ENCODE measurements around the gene PLEKHM3. TPM values are rescaled to one million over a fixed set of nuclear protein-coding genes. Genes with fewer than 3 reads are reported as not detected.
A peak's percentile ranks its signal among the peaks of the same experiment; 100 is the strongest.

Gene PLEKHM3
- total RNA-seq, 8 experiments from 2014 or later = 8.6 to 20.5 (median 12.5) TPM

GRCh38 chr2:208006337-208006736, 19.0 kb downstream of the PLEKHM3 start:
- no peak overlapping the region for H3K27ac ChIP-seq
- WGBS, 10 experiments = 10 to 75% (median 61%) methylated on average over 2 to 3 of the region's 3 CpGs; no CpG with 5 or more reads in 2 of the 10 experiments
- in situ Hi-C loops (cut with MboI; ENCODE audit: low pct_unique_long_range_greater_than_20kb in 2 of 9, low sequenced_read_pairs in 9 of 9, unreplicated experiment in 9 of 9) = no loop called here
- H3K4me3 ChIP-seq = no peak overlapping the region
- H3K4me1 ChIP-seq (replicated peaks in 1 of 2) = no peaks in the 10 kb centered on the region
- ATAC-seq (replicated peaks in 6 of 8) = peak in 2 of 8 experiments; percentile 81 to 86

- H3K4me1 ChIP-seq (replicated peaks in 1 of 2) = no peaks in the 10 kb centered on the region
- WGBS, 10 experiments = 25 to 100% (median 93%) methylated on average over 2 to 4 of the region's 5 CpGs; no CpG with 5 or more reads in 2 of the 10 experiments
- no peak for ATAC-seq (replicated peaks in 6 of 8)
- H3K4me3 ChIP-seq = no peak overlapping the region
- H3K27ac ChIP-seq = no peak overlapping the region
- in situ Hi-C loops (cut with MboI; ENCODE audit: low pct_unique_long_range_greater_than_20kb in 2 of 9, low sequenced_read_pairs in 9 of 9, unreplicated experiment in 9 of 9) = no loop called here
These were observed 23.4 kb downstream of the PLEKHM3 start for GRCh38 chr2:208001924-208002323.

GRCh38 chr2:208000701-208001395, 24.5 kb downstream of the PLEKHM3 start:
- no peaks in the 10 kb centered on the region for H3K4me1 ChIP-seq (replicated peaks in 1 of 2)
- no peak overlapping the region for H3K27ac ChIP-seq
- in situ Hi-C loops (cut with MboI; ENCODE audit: low pct_unique_long_range_greater_than_20kb in 2 of 9, low sequenced_read_pairs in 9 of 9, unreplicated experiment in 9 of 9) = no loop called here
- WGBS, 10 experiments = 81 to 100% (median 93%) methylated on average over 2 to 10 of the region's 10 CpGs
- no peak for ATAC-seq (replicated peaks in 6 of 8)
- H3K4me3 ChIP-seq = no peak overlapping the region

GRCh38 chr2:207996848-207997247, 28.5 kb downstream of the PLEKHM3 start:
- no peak overlapping the region for H3K27ac ChIP-seq
- no peak overlapping the region for H3K4me3 ChIP-seq
- in situ Hi-C loops (cut with MboI; ENCODE audit: low pct_unique_long_range_greater_than_20kb in 2 of 9, low sequenced_read_pairs in 9 of 9, unreplicated experiment in 9 of 9) = no loop called here
- no peak for ATAC-seq (replicated peaks in 6 of 8)
- WGBS, 10 experiments = 80 to 100% (median 89%) methylated on average over 1 to 2 of the region's 2 CpGs; no CpG with 5 or more reads in 2 of the 10 experiments
- H3K4me1 ChIP-seq (replicated peaks in 1 of 2) = no peaks in the 10 kb centered on the region

DNA sequence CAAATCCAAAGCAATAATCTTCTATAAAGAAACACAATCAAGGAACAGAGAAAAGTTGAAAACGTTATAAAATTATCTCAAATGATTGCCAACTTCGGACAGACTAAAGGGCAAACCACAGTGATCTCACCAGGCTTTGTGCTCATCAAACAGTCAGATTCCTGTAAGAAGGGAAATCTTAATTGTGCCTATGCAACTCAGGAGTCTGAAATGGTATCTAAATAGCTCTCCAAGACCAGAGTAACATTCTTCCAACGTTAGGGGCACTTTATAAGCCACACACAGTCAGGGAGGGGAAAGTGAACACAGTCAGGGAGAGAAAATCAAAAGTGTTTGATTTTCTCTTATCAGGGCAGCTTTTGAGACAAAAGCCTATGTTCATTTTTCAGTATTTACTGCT, 29.4 kb downstream of the PLEKHM3 start:
- H3K27ac ChIP-seq = no peak overlapping the region
- H3K4me3 ChIP-seq = no peak overlapping the region
- in situ Hi-C loops (cut with MboI; ENCODE audit: low pct_unique_long_range_greater_than_20kb in 2 of 9, low sequenced_read_pairs in 9 of 9, unreplicated experiment in 9 of 9) = no loop called here
- H3K4me1 ChIP-seq (replicated peaks in 1 of 2) = no peaks in the 10 kb centered on the region
- ATAC-seq (replicated peaks in 6 of 8) = no peak
- WGBS, 10 experiments = 0 to 78% (median 50%) methylated on average over 1 to 3 of the region's 3 CpGs; no CpG with 5 or more reads in 1 of the 10 experiments

DNA sequence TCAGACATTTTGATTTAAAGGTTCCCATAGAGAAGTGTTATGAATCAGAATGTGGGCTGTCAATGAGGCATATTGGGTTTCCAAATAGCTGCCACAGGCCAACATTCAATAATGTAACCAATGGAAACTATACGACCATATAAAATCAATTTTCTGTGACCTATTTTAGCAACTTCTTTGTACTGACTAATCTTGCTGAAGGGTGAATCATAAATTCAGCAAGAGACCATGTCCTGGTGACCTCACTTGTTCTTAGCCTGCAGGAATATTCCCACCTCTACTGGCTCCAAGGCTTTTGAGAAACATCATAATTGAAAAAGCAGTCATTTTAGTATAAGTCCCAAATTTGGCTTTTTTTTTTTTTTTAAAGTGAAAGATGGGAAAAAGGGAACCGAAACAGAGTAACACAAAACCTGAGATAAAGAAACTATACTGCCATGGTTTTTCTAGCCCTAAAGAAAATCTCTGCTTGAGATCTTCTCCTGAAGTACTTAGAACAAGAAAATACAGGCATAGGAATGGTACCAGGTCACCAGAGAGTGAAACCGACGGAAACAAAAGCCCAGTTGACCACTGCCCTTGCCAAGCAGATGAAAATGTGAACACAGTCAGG, 32.1 kb downstream of the PLEKHM3 start:
- no peak overlapping the region for H3K4me3 ChIP-seq
- ATAC-seq (replicated peaks in 6 of 8) = peak in 3 of 8 experiments; percentile 25 to 86 (median 30)
- in situ Hi-C loops (cut with MboI; ENCODE audit: low pct_unique_long_range_greater_than_20kb in 2 of 9, low sequenced_read_pairs in 9 of 9, unreplicated experiment in 9 of 9) = no loop called here
- H3K27ac ChIP-seq = no peak overlapping the region
- H3K4me1 ChIP-seq (replicated peaks in 1 of 2) = no peaks in the 10 kb centered on the region
- WGBS, 10 experiments = 50 to 94% (median 78%) methylated on average over 2 to 4 of the region's 4 CpGs

- H3K4me1 ChIP-seq (replicated peaks in 1 of 2) = no peaks in the 10 kb centered on the region
- ATAC-seq (replicated peaks in 6 of 8) = no peak
- H3K4me3 ChIP-seq = no peak overlapping the region
- in situ Hi-C loops (cut with MboI; ENCODE audit: low pct_unique_long_range_greater_than_20kb in 2 of 9, low sequenced_read_pairs in 9 of 9, unreplicated experiment in 9 of 9) = no loop called here
- H3K27ac ChIP-seq = no peak overlapping the region
- WGBS, 10 experiments = 60 to 100% (median 87%) methylated on average over 1 of the region's 1 CpG; no CpG with 5 or more reads in 2 of the 10 experiments
These were observed 33.4 kb downstream of the PLEKHM3 start for GRCh38 chr2:207991944-207992343.

- in situ Hi-C loops (cut with MboI; ENCODE audit: low pct_unique_long_range_greater_than_20kb in 2 of 9, low sequenced_read_pairs in 9 of 9, unreplicated experiment in 9 of 9) = no loop called here
- ATAC-seq (replicated peaks in 6 of 8) = no peak
- H3K27ac ChIP-seq = no peak overlapping the region
These were observed 34.5 kb downstream of the PLEKHM3 start for GRCh38 chr2:207990784-207991183.

DNA sequence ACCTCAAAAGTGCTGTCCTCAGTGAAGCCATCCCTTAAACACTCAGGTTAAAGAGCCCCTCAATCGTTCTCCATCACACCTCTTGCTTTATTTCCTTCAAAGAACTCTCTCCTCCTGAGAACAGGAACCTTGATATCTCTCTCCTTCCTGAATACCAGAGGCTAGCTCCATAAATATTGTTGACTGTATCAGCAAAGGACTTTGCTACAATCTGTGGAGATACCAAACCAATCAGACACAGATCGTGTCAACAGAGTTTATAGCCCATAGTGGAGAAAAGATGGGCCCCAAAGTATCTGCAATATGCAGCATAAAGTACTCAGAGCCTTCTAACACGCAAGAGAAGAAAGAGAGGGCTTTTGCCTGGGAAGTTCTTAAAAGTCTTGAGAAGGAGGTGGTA, 36.4 kb downstream of the PLEKHM3 start:
- Histone ChIP-seq H3K27ac (no peak overlapping the region), H3K4me1 (replicated peaks in 1 of 2) (no peaks in the 10 kb centered on the region), H3K4me3 (no peak overlapping the region)
- in situ Hi-C loops (cut with MboI; ENCODE audit: low pct_unique_long_range_greater_than_20kb in 2 of 9, low sequenced_read_pairs in 9 of 9, unreplicated experiment in 9 of 9) = no loop called here
- 20 to 91% (median 83%) methylated on average over 1 to 3 of the region's 3 CpGs; no CpG with 5 or more reads in 2 of the 10 experiments for WGBS, 10 experiments
- ATAC-seq (replicated peaks in 6 of 8) = no peak

More at GRCh38 chr2:207990784-207991183, 34.5 kb downstream of the PLEKHM3 start:
- Histone ChIP-seq H3K4me3 (no peak overlapping the region), H3K4me1 (replicated peaks in 1 of 2) (no peaks in the 10 kb centered on the region)

DNA sequence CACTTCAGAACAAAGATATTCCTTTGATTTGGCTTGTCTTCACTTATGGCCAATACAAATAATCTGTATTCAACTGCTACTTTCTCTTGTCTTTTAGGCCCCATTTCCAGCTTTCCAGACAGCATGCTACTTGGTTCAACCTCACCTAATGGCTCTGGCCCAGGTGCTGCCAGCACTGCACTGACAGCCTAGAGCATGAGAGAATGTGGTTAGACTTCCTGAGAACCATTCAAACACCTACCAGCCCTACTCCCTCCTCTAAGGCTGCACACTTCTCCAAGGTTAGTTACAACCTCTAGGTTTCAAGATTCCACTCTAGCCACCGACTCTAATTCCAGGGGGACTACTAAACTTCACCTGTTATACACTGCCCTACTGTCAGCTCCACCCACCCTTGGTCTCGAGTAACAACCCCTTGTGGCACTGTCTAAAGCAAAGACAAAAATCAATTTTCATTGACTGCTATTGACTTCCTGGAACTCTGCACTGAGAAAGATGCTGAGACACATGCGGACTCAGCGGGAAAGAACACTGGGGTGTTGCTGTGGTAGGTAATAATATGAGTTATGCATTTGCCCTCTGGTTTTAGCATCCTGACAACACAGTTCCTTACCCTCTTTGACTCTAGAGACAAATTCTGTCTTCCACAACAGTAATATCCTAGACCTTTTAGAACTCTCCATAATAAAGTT, 38.2 kb downstream of the PLEKHM3 start:
- H3K4me1 ChIP-seq (replicated peaks in 1 of 2) = no peaks in the 10 kb centered on the region
- in situ Hi-C loops (cut with MboI; ENCODE audit: low pct_unique_long_range_greater_than_20kb in 2 of 9, low sequenced_read_pairs in 9 of 9, unreplicated experiment in 9 of 9) = no loop called here
- ATAC-seq (replicated peaks in 6 of 8) = peak in 1 of 8 experiments; percentile 13
- no peak overlapping the region for H3K4me3 ChIP-seq
- no peak overlapping the region for H3K27ac ChIP-seq
- WGBS, 10 experiments = 48 to 100% (median 94%) methylated on average over 2 to 3 of the region's 4 CpGs; no CpG with 5 or more reads in 5 of the 10 experiments

- WGBS, 10 experiments = 78 to 100% (median 94%) methylated on average over 1 to 3 of the region's 3 CpGs; no CpG with 5 or more reads in 1 of the 10 experiments
These were observed 40.4 kb downstream of the PLEKHM3 start for GRCh38 chr2:207984765-207985480.

DNA sequence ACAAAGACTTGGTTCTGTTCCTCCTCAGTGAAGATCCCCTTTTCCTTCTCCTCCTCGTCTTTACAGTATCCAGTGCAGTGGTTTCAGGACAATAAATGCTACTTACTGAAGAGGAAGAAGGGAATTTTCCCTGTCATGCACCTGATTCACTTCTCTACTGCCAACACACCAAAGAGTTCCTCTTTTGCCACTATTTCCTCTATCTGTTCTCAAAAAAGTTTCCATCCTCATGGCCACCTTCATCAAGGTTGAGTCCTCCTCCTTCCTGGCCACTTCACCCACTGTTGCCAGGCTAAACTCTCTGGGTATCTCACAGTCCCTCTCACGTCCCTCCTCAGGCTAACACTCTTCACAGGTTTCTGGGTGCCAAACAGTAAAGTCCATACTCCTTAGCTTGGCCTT, 41.7 kb downstream of the PLEKHM3 start:
- WGBS, 10 experiments = 75 to 100% (median 90%) methylated on average over 1 to 2 of the region's 2 CpGs
- ATAC-seq (replicated peaks in 6 of 8) = no peak
- H3K4me1 ChIP-seq (replicated peaks in 1 of 2) = no peaks in the 10 kb centered on the region
- H3K4me3 ChIP-seq = no peak overlapping the region
- H3K27ac ChIP-seq = no peak overlapping the region
- in situ Hi-C loops (cut with MboI; ENCODE audit: low pct_unique_long_range_greater_than_20kb in 2 of 9, low sequenced_read_pairs in 9 of 9, unreplicated experiment in 9 of 9) = no loop called here

More at GRCh38 chr2:207984765-207985480, 40.4 kb downstream of the PLEKHM3 start:
- H3K4me1 ChIP-seq (replicated peaks in 1 of 2) = no peaks in the 10 kb centered on the region
- in situ Hi-C loops (cut with MboI; ENCODE audit: low pct_unique_long_range_greater_than_20kb in 2 of 9, low sequenced_read_pairs in 9 of 9, unreplicated experiment in 9 of 9) = no loop called here
- no peak overlapping the region for H3K27ac ChIP-seq
- no peak overlapping the region for H3K4me3 ChIP-seq
- no peak for ATAC-seq (replicated peaks in 6 of 8)

All from motor neuron (in vitro differentiated cells).